ENCODE data around the gene HLTF. TPM values are rescaled to one million over a fixed set of nuclear protein-coding genes. Genes with fewer than 3 reads are reported as not detected.

HLTF gene
- total and polyA plus RNA-seq, 2 of the 4 experiments (the other 2 are of a cell fraction): 12.6 to 39.1 TPM

- intact Hi-C loops (cut with micrococcal nuclease): loop anchor here (5.0 kb wide), 1 partner anchor 36 kb away; no protein-coding TSS in a partner anchor
- TF ChIP-seq MXI1 (IDR thresholded peaks at IDR 0.05; ENCODE audit: borderline replicate concordance, low read depth, low read length) (no peak), CEBPB (IDR thresholded peaks at IDR 0.05; ENCODE audit: low read depth, low read length) (no peak), CTCF (conservative IDR thresholded peaks at IDR 0.05; ENCODE audit: low read depth, low read length) (no peak), RAD21 (IDR thresholded peaks at IDR 0.05; ENCODE audit: low read length) (no peak), POLR2A (IDR thresholded peaks at IDR 0.05; ENCODE audit: low read depth, low read length) (no peak), CHD1 (IDR thresholded peaks at IDR 0.05; ENCODE audit: low read depth, low read length) (no peak), FOS (IDR thresholded peaks at IDR 0.05; ENCODE audit: low read depth, low read length) (no peak), USF2 (IDR thresholded peaks at IDR 0.05; ENCODE audit: low read depth, low read length) (no peak), BHLHE40 (IDR thresholded peaks at IDR 0.05; ENCODE audit: low read depth, low read length) (no peak), MAFK (IDR thresholded peaks at IDR 0.05; ENCODE audit: low read depth, low read length) (no peak), SMC3 (IDR thresholded peaks at IDR 0.05; ENCODE audit: low read depth, low read length) (no peak)
- POLR2A ChIA-PET (ENCODE audit: unreplicated experiment): no interaction called here
Observed at GRCh38 chr3:149067883-149068282, 18.4 kb downstream of the HLTF start.

More at GRCh38 chr3:149067883-149068282, 18.4 kb downstream of the HLTF start:
- Histone ChIP-seq H4K91ac (ENCODE audit: insufficient read depth, low read depth, low read length) (no peak overlapping the region), H2BK120ac (ENCODE audit: low read depth, low read length) (no peak overlapping the region), H3K9me1 (ENCODE audit: insufficient read depth, low read length) (no peaks in the 10 kb centered on the region), H3K18ac (ENCODE audit: low read depth, low read length) (no peak overlapping the region), H3K79me1 (ENCODE audit: low read depth in 1 of 2, low read length in 2 of 2) (no peaks in the 10 kb centered on the region), H4K20me1 (ENCODE audit: insufficient read depth, low read length) (no peaks in the 10 kb centered on the region), H2BK20ac (ENCODE audit: low read depth, low read length) (no peak overlapping the region), H2BK15ac (ENCODE audit: low read depth, low read length) (no peak overlapping the region), H2AFZ (replicated peaks; ENCODE audit: low read length, poor library complexity) (no peak overlapping the region), H4K8ac (ENCODE audit: low read depth in 2 of 2, low read length in 2 of 2) (no peak overlapping the region), H3K23ac (ENCODE audit: low read depth, low read length) (no peak overlapping the region), H2BK5ac (ENCODE audit: low read depth, low read length, poor library complexity, severe bottlenecking) (no peak overlapping the region), H3K36me3 (ENCODE audit: control insufficient read depth, insufficient read depth, low read length) (peaks cover 9% of the 10 kb centered on the region; the same call in 1 of the 2 replicates), H3K56ac (ENCODE audit: extremely low read depth, insufficient read depth, low read length) (no peak overlapping the region), H3K14ac (replicated peaks; ENCODE audit: low read depth, low read length) (no peak overlapping the region), H4K5ac (ENCODE audit: low read depth, low read length) (no peak overlapping the region), H2AK9ac (replicated peaks; ENCODE audit: low read depth, low read length, poor library complexity) (no peak overlapping the region), H3K4ac (ENCODE audit: low read depth, low read length) (no peak overlapping the region), H2AK5ac (ENCODE audit: low read depth, low read length) (no peak overlapping the region), H3K27ac (ENCODE audit: insufficient read depth, low read length) (no peak overlapping the region), H3K4me3 (ENCODE audit: insufficient read depth, low read depth, low read length) (no peak overlapping the region), H3K4me1 (ENCODE audit: control insufficient read depth, insufficient read depth, low read length) (no peaks in the 10 kb centered on the region), H3K9me3 (ENCODE audit: control insufficient read depth, insufficient read depth, low read length) (no peaks in the 10 kb centered on the region), H3K9ac (ENCODE audit: low read depth, low read length) (no peak overlapping the region), H3K27me3 (ENCODE audit: control insufficient read depth, insufficient read depth, low read length) (no peaks in the 10 kb centered on the region), H3K4me2 (ENCODE audit: low read depth, low read length) (no peak overlapping the region)
- BruUV-seq (replicated peaks): no TSS peak
- WGBS, 2 experiments (ENCODE audit: extremely low coverage in 2 of 2, insufficient read length in 1 of 2): no CpG with 5 or more reads among the region's 8 CpGs
- dilution Hi-C loops (cut with HindIII; ENCODE audit: low sequenced_read_pairs, unreplicated experiment): no loop called here
- ATAC-seq (ENCODE audit: low read depth): no peak
- in situ Hi-C loops (cut with MboI; ENCODE audit: low sequenced_read_pairs): no loop called here
- CTCF ChIA-PET: no interaction called here
- DNase-seq: no peak

All from IMR-90 (cell line).